RKO (cell line): ENCODE measurements around the gene USP36.

ENCODE experiments used
- DNase-seq: peaks from one replicate; pipeline ENCODE4 v3.0.0-alpha.2; 2016; ENCODE audit warnings: low spot score

Gene USP36

GRCh38 chr17:78838574-78839005 lies 2.0 kb downstream of the USP36 start:
- DNase-seq: no peak

- no peak for DNase-seq
These were observed 4.1 kb downstream of the USP36 start for GRCh38 chr17:78836420-78837021.

DNA sequence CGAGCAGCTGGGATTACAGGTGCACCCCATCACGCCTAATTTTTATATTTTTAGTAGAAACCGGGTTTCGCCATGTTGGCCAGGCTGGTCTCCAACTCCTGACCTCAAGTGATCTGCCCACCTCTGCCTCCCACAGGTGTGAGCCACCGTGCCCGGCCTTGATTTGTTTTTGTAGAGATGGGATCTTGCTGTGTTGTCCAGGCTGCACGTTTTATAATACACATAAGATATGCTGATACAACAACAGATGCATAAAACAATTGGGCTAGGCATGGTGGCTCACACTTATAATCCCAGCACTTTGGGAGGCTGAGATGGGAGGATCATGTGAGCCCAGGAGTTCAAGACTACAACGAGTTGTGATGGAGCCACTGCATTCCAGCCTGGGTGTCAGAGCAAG lies 6.0 kb downstream of the USP36 start:
- no peak for DNase-seq

- DNase-seq: no peak
These were observed 8.1 kb downstream of the USP36 start for GRCh38 chr17:78832541-78832810.

DNA sequence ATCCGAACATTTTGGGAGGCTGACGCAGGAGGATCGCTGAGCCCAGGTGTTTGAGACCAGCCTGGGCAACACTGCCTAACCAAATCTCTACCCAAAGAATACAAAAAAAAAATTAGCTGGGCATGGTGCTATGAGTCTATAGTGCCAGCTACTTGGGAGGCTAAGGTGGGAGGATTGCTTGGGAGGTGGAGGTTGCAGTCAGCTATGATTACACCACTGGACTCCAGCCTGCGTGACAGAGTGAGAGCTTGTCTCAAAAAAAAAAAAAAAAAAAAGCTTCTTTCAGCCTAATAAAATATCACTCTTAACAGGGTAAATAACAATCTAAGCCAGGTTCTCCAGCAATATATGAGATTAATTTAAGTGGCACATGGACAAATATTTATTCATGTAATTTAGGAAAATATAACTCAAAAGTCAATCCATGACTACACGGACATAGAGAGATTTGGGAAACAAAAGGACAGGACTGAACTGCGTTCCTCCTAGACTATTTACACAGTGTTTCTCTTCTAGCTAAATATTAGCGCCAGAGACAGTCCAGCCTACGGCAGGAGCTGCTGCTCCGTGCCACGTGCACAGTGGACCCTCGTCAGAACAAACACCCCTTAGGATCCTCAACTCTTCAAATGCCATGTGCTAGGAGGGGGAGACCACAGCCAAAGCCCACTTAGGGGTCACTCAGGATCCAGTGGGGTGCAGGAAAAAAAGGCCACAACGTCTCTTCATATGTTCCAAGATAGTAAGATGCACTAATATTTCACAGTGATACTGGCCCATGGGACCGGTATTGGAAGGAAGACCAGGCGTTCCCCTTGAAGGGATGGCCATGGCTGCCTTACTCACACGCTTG lies 8.7 kb downstream of the USP36 start:
- no peak for DNase-seq

DNA sequence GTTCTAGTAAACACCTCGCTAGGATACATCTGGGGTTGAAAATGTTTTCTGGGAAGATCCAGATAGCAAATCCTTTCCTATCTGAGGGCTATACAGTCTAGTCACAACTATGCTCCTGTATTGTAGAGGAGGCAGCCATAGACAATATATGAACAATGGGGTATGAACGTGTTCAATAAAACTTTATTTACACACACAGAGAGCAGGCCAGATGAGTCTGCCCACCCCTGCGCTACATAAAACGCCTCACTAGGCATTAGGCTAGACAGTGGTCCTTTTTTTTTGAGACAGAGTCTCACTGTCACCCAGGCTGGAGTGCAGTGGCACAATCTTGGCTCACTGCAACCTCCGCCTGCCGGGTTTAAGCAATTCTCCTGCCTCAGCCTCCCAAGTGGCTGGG lies 11.1 kb downstream of the USP36 start:
- DNase-seq: no peak

- DNase-seq: peak; percentile 76
These were observed 12.0 kb downstream of the USP36 start for GRCh38 chr17:78828470-78829185.

- no peak for DNase-seq
These were observed 13.6 kb downstream of the USP36 start for GRCh38 chr17:78826836-78827509.

GRCh38 chr17:78826421-78826820 lies 14.2 kb downstream of the USP36 start:
- no peak for DNase-seq

- no peak for DNase-seq
These were observed 14.9 kb downstream of the USP36 start for GRCh38 chr17:78825696-78826095.

- DNase-seq: no peak
These were observed 16.4 kb downstream of the USP36 start for GRCh38 chr17:78824240-78824639.

GRCh38 chr17:78823282-78824046 lies 17.1 kb downstream of the USP36 start:
- DNase-seq: no peak

DNA sequence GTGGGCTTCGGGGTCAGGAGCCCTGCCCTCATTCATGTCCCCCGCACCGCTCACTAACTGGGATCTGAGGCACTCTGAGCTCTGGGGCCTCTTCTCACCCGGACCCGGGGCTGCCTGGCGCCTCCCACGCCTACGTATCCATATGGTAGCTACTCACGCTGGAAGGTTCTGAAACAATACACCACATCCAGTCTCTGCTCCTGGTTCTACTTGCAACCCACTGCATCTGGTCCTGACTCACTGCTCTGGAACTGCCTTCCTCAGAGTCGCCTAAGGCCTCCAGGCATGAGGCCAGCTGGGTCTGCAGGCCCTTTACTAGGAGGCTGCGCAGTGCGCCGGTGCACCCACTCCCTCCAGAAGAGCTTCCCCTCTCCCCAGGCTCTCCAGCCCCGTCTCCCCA lies 18.1 kb downstream of the USP36 start:
- no peak for DNase-seq

GRCh38 chr17:78821961-78822360 lies 18.7 kb downstream of the USP36 start:
- no peak for DNase-seq

DNA sequence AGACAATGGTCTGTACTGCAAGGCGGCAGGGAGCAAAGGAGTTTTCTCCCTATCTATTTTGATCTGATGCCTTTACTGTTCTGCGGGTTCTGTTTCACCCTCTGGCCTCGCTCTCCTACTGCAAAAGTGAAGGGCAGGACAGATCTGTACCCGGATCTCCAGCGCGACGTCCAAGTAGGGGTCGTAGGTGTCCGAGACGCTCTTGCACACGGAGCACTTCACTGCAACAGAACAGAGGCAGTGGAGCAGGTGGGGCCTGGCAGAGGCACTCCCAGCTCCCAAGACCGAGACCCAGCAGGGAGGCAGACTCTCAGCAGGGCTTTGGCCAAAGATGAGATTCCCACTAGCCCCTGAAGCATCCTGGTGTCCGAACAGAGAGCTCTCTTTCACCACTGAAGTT lies 19.8 kb downstream of the USP36 start:
- DNase-seq: no peak

GRCh38 chr17:78819806-78820792 lies 20.5 kb downstream of the USP36 start:
- no peak for DNase-seq

DNA sequence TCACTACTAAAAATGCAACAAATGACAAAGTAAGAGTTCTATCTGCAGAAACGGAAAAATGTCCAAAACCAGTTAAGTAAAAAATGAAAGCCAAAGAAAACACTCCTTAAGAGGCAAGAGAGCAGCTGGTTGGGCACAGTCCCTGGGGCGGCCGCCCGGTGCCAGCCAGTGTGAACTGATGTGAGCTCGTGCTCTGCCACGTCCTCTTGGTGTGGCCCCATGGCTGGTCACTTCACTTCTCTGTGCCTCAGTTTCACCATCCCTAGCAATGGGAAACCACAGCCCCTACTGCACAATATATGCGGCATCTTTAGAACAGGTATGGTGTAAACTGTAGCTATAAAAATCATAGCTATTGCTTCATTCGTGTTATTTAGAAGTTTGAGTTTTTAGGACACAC lies 21.2 kb downstream of the USP36 start:
- DNase-seq: no peak

- no peak for DNase-seq
These were observed 21.7 kb downstream of the USP36 start for GRCh38 chr17:78818932-78819331.

GRCh38 chr17:78818152-78818846 lies 22.3 kb downstream of the USP36 start:
- DNase-seq: no peak

DNA sequence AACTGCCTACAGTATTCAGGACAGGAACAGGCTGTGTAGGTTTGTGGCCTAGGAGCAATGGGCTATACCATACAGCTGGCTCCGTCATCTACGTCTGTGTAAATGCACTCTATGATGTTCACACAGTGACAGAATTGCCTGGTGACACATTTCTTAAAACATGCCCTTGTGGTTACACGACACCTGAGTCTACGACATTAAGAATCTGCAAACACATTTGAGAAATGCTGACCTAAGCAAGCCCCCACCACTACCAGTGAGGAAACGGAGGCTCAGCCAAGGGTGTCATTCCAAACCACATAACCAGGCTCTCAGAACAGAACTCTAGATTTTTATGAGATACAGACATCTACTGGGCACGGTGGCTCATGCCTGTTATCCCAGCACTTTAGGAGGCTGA lies 23.5 kb downstream of the USP36 start:
- no peak for DNase-seq
